GM21390 (cell line): Measurements from ENCODE around the gene RAB15.

Experiments used
- ATAC-seq: cut with Tn5 transposase; IDR thresholded peaks from one replicate; pipeline ENCODE4 v1.9.1; 2021; ENCODE audit not compliant: unreplicated experiment

RAB15 gene

GRCh38 chr14:64939817-64940190, 32.3 kb downstream of the RAB15 start:
- ATAC-seq: no peak

GRCh38 chr14:64938972-64939816, 32.9 kb downstream of the RAB15 start:
- ATAC-seq: no peak

- ATAC-seq: no peak
Measured at GRCh38 chr14:64937821-64938193, 34.3 kb downstream of the RAB15 start.

- ATAC-seq: no peak
Measured at GRCh38 chr14:64937171-64937820, 34.8 kb downstream of the RAB15 start.

GRCh38 chr14:64935508-64935907, 36.6 kb downstream of the RAB15 start:
- ATAC-seq: no peak

GRCh38 chr14:64934338-64934929, 37.7 kb downstream of the RAB15 start:
- ATAC-seq: no peak

GRCh38 chr14:64932231-64932630, 39.9 kb downstream of the RAB15 start:
- ATAC-seq: no peak

- no peak for ATAC-seq
Measured at GRCh38 chr14:64931123-64931522, 41.0 kb downstream of the RAB15 start.

GRCh38 chr14:64930085-64930843, 41.9 kb downstream of the RAB15 start:
- ATAC-seq: no peak

- ATAC-seq: no peak
Measured at GRCh38 chr14:64929014-64929359, 43.1 kb downstream of the RAB15 start.

- peak; percentile 88 for ATAC-seq
Measured at GRCh38 chr14:64928239-64929013, 43.7 kb downstream of the RAB15 start.

GRCh38 chr14:64927031-64927430, 45.1 kb downstream of the RAB15 start:
- no peak for ATAC-seq

- no peak for ATAC-seq
Measured at GRCh38 chr14:64926398-64926995, 45.6 kb downstream of the RAB15 start.

GRCh38 chr14:64923015-64923414, 49.1 kb downstream of the RAB15 start:
- ATAC-seq: no peak

- no peak for ATAC-seq
Measured at GRCh38 chr14:64920465-64920864, 51.7 kb downstream of the RAB15 start.

- no peak for ATAC-seq
Measured at GRCh38 chr14:64919618-64920017, 52.5 kb downstream of the RAB15 start.

GRCh38 chr14:64919215-64919614, 52.9 kb downstream of the RAB15 start:
- no peak for ATAC-seq

GRCh38 chr14:64918216-64918615, 53.9 kb downstream of the RAB15 start:
- ATAC-seq: no peak

- ATAC-seq: no peak
Measured at GRCh38 chr14:64915797-64916196, 56.3 kb downstream of the RAB15 start.

GRCh38 chr14:64915029-64915424, 57.1 kb downstream of the RAB15 start:
- ATAC-seq: no peak
